Measurements from ENCODE around the gene NDUFAF8. TPM values are rescaled to one million over a fixed set of nuclear protein-coding genes. Genes with fewer than 3 reads are reported as not detected.
A peak's percentile ranks its signal among the peaks of the same experiment; 100 is the strongest.
"Not testable (repeated sequence)": the region's sequence is repeated elsewhere in the genome, so short reads cannot be mapped to it uniquely, and the experiment has no call there.

NDUFAF8 gene
- total RNA-seq, 1 donor from 2014 or later = 45.9 TPM

DNA sequence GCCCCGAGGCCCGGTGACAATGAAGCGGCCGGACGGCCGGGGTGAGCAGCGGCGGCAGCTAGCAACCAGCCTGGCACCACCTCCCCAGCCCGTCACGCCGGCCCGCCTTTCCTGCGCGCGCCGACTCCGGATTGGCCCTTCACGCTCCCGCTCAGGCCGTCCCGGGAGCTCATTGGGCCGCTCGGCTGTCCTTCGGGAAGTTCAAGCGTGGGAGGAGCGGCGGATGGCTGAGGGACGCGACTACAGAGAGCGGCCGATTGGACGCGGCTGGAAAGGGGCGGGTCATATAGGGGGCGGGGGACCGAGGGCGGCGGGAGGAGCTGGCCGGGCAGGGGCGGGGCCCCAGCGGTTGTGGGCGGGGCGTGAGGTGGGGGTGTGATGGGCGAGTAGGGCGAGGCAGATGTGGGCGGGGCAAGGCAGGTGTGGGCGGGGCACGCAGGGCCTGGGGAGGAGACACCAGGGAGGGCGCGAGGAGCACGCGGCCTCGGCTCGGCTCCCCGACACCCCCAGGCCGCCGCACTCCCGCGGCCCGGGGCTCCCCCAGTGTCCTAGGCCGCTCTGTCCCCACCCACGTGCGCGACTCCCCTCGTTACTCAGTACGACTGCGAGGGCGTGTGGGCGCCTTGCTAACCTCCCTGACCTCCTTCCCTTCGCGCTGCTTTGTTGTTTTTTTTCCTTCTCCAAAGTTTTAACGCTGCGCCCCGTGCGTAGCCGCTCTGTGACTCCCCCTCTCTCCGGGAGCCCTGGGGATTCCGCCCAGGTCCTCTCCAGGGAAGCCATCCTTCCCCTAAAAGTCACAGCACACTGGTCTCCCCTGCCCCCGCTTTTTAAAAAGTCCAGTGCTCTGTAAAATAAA lies 16.0 kb upstream of the NDUFAF8 start, which contains the start of gene CEP131:
TSS of gene CEP131 (minus strand) at position 60 of the 856 bp plus-strand sequence. CDS start 2,909 bp downstream, outside the sequence.
- peak within 1 kb of the TSS; percentile 73 for H3K4me3 ChIP-seq (ENCODE audit: low read depth, low read length)
- no peak for TF ChIP-seq CTCF (IDR thresholded peaks at IDR 0.05; ENCODE audit: insufficient read depth, low read length, poor library complexity, severe bottlenecking)
- no peaks in the 10 kb centered on the region for H3K27me3 ChIP-seq (ENCODE audit: control insufficient read depth, insufficient read depth, low read length)
- no peaks in the 10 kb centered on the region for H3K36me3 ChIP-seq (ENCODE audit: control insufficient read depth, insufficient read depth, low read length)
- DNase-seq (ENCODE audit: low read depth) = peak; percentile 80

DNA sequence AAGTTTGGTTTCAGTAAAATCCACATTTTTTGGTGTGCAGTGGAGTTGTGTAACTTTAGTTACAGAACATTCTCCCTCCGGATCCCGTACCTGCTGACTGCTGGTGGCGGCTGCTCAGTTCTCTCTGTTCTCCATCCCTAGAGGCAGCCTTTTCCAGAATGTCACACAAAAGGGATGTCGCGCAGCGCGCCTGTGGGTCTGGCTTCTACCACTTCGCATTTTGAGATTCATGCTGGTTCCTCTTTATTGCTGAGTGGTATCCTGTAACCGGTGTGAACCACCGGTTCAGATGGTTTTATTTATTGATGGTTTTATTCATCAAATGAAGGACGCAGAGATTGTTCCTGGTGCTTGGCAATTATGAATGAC lies 15.4 kb upstream of the NDUFAF8 start:
- no peak for DNase-seq (ENCODE audit: low read depth)
- TF ChIP-seq CTCF (IDR thresholded peaks at IDR 0.05; ENCODE audit: insufficient read depth, low read length, poor library complexity, severe bottlenecking) = no peak
- H3K4me3 ChIP-seq (ENCODE audit: low read depth, low read length) = no peak overlapping the region
- H3K36me3 ChIP-seq (ENCODE audit: control insufficient read depth, insufficient read depth, low read length) = no peaks in the 10 kb centered on the region
- H3K27me3 ChIP-seq (ENCODE audit: control insufficient read depth, insufficient read depth, low read length) = no peaks in the 10 kb centered on the region

DNA sequence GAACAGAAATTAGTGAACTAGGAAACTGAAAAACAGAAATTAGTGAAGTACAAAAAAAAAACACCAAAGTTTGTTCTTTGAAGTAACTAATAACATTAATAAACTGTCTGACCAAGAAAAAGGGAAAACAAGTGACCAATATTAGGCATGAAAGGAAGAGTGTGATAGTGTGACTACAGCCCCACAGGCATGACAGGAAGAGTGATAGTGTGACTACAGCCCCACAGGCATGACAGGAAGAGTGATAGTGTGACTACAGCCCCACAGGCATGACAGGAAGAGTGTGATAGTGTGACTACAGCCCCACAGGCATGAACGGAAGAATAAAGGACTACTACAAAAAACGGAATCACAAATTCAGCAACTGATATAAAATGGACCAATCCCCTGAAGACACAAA lies 11.5 kb upstream of the NDUFAF8 start:
- DNase-seq (ENCODE audit: low read depth); H3K36me3 ChIP-seq (ENCODE audit: control insufficient read depth, insufficient read depth, low read length); H3K27me3 ChIP-seq (ENCODE audit: control insufficient read depth, insufficient read depth, low read length); H3K4me3 ChIP-seq (ENCODE audit: low read depth, low read length): not testable (repeated sequence)

GRCh38 chr17:81228420-81228819 lies 10.7 kb upstream of the NDUFAF8 start:
- Histone ChIP-seq H3K4me3 (ENCODE audit: low read depth, low read length) (no peak overlapping the region), H3K36me3 (ENCODE audit: control insufficient read depth, insufficient read depth, low read length) (no peaks in the 10 kb centered on the region), H3K27me3 (ENCODE audit: control insufficient read depth, insufficient read depth, low read length) (no peaks in the 10 kb centered on the region)
- no peak for TF ChIP-seq CTCF (IDR thresholded peaks at IDR 0.05; ENCODE audit: insufficient read depth, low read length, poor library complexity, severe bottlenecking)
- DNase-seq (ENCODE audit: low read depth) = no peak

DNA sequence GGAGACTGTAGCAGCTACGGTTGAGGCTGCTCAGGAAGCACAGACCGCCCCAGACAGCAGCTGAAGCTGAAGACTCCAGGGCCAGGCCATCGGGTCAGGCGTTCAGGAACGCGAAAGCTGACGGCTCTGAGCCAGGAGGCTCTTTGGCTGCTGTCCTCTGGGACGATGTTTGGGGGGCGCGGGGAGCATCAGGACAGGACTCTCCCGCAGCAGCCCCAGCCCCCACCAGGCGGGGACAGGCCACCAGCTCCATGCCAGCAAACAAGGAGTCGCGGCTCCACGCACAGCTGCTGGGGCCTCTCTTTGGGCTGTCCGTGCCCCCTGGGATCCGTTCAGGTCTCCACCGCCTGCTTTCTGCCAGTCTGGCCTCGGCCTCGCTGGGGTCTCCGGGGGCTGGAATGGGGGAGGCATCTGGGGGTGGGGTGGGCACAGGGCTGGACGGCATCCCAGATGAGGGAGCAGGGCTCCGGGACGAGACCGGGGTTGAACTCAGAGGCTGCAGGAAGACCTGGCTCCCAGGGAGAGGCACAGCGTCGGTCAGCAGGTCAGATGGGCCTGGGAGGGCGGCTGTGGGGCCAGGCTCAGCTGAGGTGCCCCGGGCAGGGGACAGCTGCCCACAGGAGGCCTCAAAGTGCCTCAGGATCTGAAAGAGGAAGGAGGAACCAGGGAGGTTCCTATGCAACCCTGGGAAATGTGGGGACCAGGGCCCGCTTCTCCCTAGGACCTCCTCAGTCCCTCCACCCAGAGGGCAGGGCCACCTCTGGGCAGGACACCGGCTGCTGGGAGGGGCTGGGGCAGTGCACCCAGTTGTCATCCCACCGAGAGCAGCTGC lies 10.1 kb upstream of the NDUFAF8 start:
- H3K36me3 ChIP-seq (ENCODE audit: control insufficient read depth, insufficient read depth, low read length) = no peaks in the 10 kb centered on the region
- TF ChIP-seq CTCF (IDR thresholded peaks at IDR 0.05; ENCODE audit: insufficient read depth, low read length, poor library complexity, severe bottlenecking) = no peak
- no peak for DNase-seq (ENCODE audit: low read depth)
- no peak overlapping the region for H3K4me3 ChIP-seq (ENCODE audit: low read depth, low read length)
- H3K27me3 ChIP-seq (ENCODE audit: control insufficient read depth, insufficient read depth, low read length) = no peaks in the 10 kb centered on the region

- Histone ChIP-seq H3K36me3 (ENCODE audit: control insufficient read depth, insufficient read depth, low read length) (no peaks in the 10 kb centered on the region), H3K4me3 (ENCODE audit: low read depth, low read length) (no peak overlapping the region), H3K27me3 (ENCODE audit: control insufficient read depth, insufficient read depth, low read length) (no peaks in the 10 kb centered on the region)
- no peak for DNase-seq (ENCODE audit: low read depth)
- no peak for TF ChIP-seq CTCF (IDR thresholded peaks at IDR 0.05; ENCODE audit: insufficient read depth, low read length, poor library complexity, severe bottlenecking)
Observed at GRCh38 chr17:81229666-81229920, 9.5 kb upstream of the NDUFAF8 start.

Data from kidney epithelial cell (primary cell).